NCI-H524 treated with DMSO at 0.1 percent for 48 hours (cell line): Measurements from ENCODE around the gene IL19.

Experiments used
- DNase-seq: peaks from one replicate; lab custom pipeline; 2025; lab: John Stamatoyannopoulos, UW

The IL19 gene

GRCh38 chr1:206800891-206801290 lies 30.3 kb downstream of the IL19 start:
- DNase-seq, result no peak

GRCh38 chr1:206801467-206801866 lies 30.9 kb downstream of the IL19 start:
- DNase-seq, result no peak

GRCh38 chr1:206802401-206802800 lies 31.8 kb downstream of the IL19 start:
- DNase-seq, result no peak

- no peak for DNase-seq
These were observed 32.7 kb downstream of the IL19 start for GRCh38 chr1:206803221-206803730.

- DNase-seq, result no peak
These were observed 33.7 kb downstream of the IL19 start for GRCh38 chr1:206804156-206804737.

GRCh38 chr1:206805357-206805756 lies 34.8 kb downstream of the IL19 start:
- DNase-seq, result no peak

GRCh38 chr1:206808615-206809014 lies 38.0 kb downstream of the IL19 start:
- DNase-seq, result peak; percentile 4

GRCh38 chr1:206809504-206810084 lies 39.0 kb downstream of the IL19 start:
- no peak for DNase-seq

GRCh38 chr1:206812471-206812870 lies 41.9 kb downstream of the IL19 start:
- no peak for DNase-seq

- DNase-seq, result no peak
These were observed 44.3 kb downstream of the IL19 start for GRCh38 chr1:206814716-206815341.

- no peak for DNase-seq
These were observed 46.1 kb downstream of the IL19 start for GRCh38 chr1:206816390-206817287.

- DNase-seq, result no peak
These were observed 50.9 kb downstream of the IL19 start for GRCh38 chr1:206821493-206821892.

GRCh38 chr1:206823727-206824126 lies 53.2 kb downstream of the IL19 start:
- DNase-seq, result no peak

- no peak for DNase-seq
These were observed 53.8 kb downstream of the IL19 start for GRCh38 chr1:206824331-206824730.

- no peak for DNase-seq
These were observed 55.8 kb downstream of the IL19 start for GRCh38 chr1:206826394-206826793.

- DNase-seq, result no peak
These were observed 57.5 kb downstream of the IL19 start for GRCh38 chr1:206828061-206828460.

- DNase-seq, result no peak
These were observed 58.2 kb downstream of the IL19 start for GRCh38 chr1:206828765-206829164.

GRCh38 chr1:206829282-206829681 lies 58.7 kb downstream of the IL19 start:
- DNase-seq, result no peak

- DNase-seq, result no peak
These were observed 59.3 kb downstream of the IL19 start for GRCh38 chr1:206829875-206830274.

GRCh38 chr1:206831650-206832049 lies 61.1 kb downstream of the IL19 start:
- no peak for DNase-seq

GRCh38 chr1:206832352-206832880 lies 61.8 kb downstream of the IL19 start:
- no peak for DNase-seq

GRCh38 chr1:206833106-206833680 lies 62.6 kb downstream of the IL19 start:
- DNase-seq, result no peak
